ENCODE data around the gene TAF15. TPM values are rescaled to one million over a fixed set of nuclear protein-coding genes. Genes with fewer than 3 reads are reported as not detected.
A peak's percentile ranks its signal among the peaks of the same experiment; 100 is the strongest.

The TAF15 gene
- total and polyA plus RNA-seq, 3 experiments from 2014 or later = 21.5 to 291 (median 274) TPM

DNA sequence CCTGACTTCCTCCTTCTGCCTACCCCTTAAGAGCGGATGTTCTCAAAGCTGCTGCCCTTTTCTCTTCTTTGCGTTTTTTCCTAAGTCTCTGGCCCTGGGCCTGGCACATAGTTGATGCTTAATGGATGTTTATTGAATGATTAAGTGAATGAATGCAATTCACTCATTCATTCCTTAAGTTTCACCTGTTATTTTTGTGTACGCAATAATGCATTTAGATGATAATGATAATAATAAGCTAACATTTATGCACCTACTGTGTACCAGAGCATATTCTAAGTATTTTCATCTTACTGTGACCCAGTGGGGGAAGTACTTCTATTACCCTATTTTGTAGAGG lies 66.5 kb downstream of the TAF15 start:
- Mint-ChIP-seq H3K36me3 (peaks cover 46 to 88% (median 59%) of the 10 kb centered on the region in 3 donors), H3K27ac (peak overlapping the region; percentile 57 to 93 (median 89)), H3K4me1 (peaks cover 65 to 77% (median 69%) of the 10 kb centered on the region in 3 donors), H3K9me3 (no peaks in the 10 kb centered on the region), H3K27me3 (no peaks in the 10 kb centered on the region), H3K4me3 (peak overlapping the region; percentile 92 to 99 (median 97))
- ChIA-PET POLR2A (interaction anchor here (0.5 to 4.1 kb wide), 12 partner anchors 9 to 317 kb away, joined by 3 to 37 read pairs (median 6); partner anchors contain the start of gene RDM1), CTCF (interaction anchor here (0.7 to 15.3 kb wide), 11 partner anchors 8 to 197 kb away, joined by 3 to 144 read pairs (median 6); no protein-coding TSS in a partner anchor)
- peaks cover 3% of the 10 kb centered on the region for H3K36me3 ChIP-seq (ENCODE audit: insufficient read depth, low read length)
- peak overlapping the region; percentile 53 for H3K4me3 ChIP-seq (ENCODE audit: low read length)
- H3K27ac ChIP-seq (ENCODE audit: low read depth, low read length) = peak overlapping the region; percentile 40
- H3K9me3 ChIP-seq (ENCODE audit: low read length) = no peaks in the 10 kb centered on the region
- H3K27me3 ChIP-seq (ENCODE audit: insufficient read depth, low read length, poor library complexity, severe bottlenecking) = no peaks in the 10 kb centered on the region
- peaks cover 37% of the 10 kb centered on the region for H3K4me1 ChIP-seq (ENCODE audit: insufficient read depth, low read length)
- DNase-seq = no peak

DNA sequence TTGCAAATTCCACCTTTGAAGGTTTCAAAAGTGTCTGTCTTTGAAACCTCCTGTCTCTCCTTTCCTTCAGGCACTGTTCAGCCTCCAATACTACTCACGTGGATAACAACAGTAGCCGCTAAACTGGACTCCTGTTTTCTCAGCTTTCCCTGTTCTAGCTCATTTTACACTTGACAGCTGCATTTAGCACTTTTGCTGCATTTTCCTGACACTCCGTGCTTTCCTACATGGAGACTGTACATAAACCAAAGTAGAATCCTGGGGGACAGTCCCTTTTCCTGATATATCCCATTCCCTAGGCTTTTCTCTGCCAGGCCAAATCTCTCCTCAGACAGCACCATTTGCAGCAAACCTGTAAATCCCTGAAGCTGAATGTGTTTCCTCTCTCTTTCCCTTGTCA lies 67.2 kb downstream of the TAF15 start:
- DNase-seq = no peak
- CTCF ChIA-PET = interaction anchor here (0.7 to 15.3 kb wide), 12 partner anchors 8 to 196 kb away, joined by 3 to 144 read pairs (median 6); no protein-coding TSS in a partner anchor
- H3K4me3 Mint-ChIP-seq = peak overlapping the region; percentile 92 to 99 (median 97)
- no peaks in the 10 kb centered on the region for H3K27me3 Mint-ChIP-seq
- Histone ChIP-seq H3K4me3 (ENCODE audit: low read length) (peak overlapping the region; percentile 53), H3K36me3 (ENCODE audit: insufficient read depth, low read length) (no peaks in the 10 kb centered on the region), H3K27ac (ENCODE audit: low read depth, low read length) (peak overlapping the region; percentile 40), H3K4me1 (ENCODE audit: insufficient read depth, low read length) (peaks cover 35% of the 10 kb centered on the region), H3K27me3 (ENCODE audit: insufficient read depth, low read length, poor library complexity, severe bottlenecking) (no peaks in the 10 kb centered on the region), H3K9me3 (ENCODE audit: low read length) (no peaks in the 10 kb centered on the region)
- no peaks in the 10 kb centered on the region for H3K9me3 Mint-ChIP-seq
- H3K4me1 Mint-ChIP-seq = peaks cover 62 to 76% (median 68%) of the 10 kb centered on the region in 3 donors
- peak overlapping the region; percentile 86 to 93 (median 89) for H3K27ac Mint-ChIP-seq
- H3K36me3 Mint-ChIP-seq = peaks cover 38 to 80% (median 53%) of the 10 kb centered on the region in 3 donors
- POLR2A ChIA-PET = interaction anchor here (1.0 to 4.1 kb wide), 10 partner anchors 10 to 54 kb away, joined by 3 to 37 read pairs (median 6); partner anchors contain the start of gene RDM1

DNA sequence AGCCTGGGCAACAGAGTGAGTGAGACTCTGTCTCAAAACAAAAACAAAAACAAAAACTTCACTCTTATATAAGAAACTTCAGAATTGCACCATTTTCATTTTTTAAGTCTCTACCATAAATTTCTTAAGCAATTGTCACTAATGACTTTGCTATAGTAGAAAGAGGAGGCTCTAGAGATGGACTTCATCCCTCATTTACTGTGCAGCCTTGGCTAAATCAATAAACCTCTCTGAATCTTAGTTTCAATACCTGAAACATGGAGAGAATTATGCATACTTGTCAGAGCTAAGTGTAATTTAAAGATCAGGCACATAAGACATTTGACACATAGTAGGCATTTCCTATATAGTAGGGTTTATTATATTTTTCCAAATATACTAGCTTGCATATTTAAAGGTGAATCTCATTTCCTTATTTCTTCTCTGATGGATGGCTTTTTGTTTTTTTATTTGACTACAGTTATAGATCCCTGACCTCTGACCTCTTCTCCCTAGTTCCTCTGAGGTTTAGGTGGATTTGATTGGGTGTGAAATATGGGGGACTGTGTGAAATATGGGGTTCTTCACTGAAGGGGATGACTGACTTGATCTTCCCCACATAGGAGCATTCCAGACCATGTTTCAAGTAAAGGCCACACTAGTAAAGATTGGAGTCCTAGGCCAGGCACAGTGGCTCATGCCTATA lies 68.2 kb downstream of the TAF15 start:
- Histone ChIP-seq H3K27ac (ENCODE audit: low read depth, low read length) (peak overlapping the region; percentile 1), H3K36me3 (ENCODE audit: insufficient read depth, low read length) (no peaks in the 10 kb centered on the region), H3K4me3 (ENCODE audit: low read length) (peak overlapping the region; percentile 41), H3K4me1 (ENCODE audit: insufficient read depth, low read length) (peaks cover 33% of the 10 kb centered on the region), H3K27me3 (ENCODE audit: insufficient read depth, low read length, poor library complexity, severe bottlenecking) (no peaks in the 10 kb centered on the region), H3K9me3 (ENCODE audit: low read length) (no peaks in the 10 kb centered on the region)
- Mint-ChIP-seq H3K4me1 (peaks cover 55 to 69% (median 65%) of the 10 kb centered on the region in 3 donors), H3K36me3 (peaks cover 34 to 74% (median 48%) of the 10 kb centered on the region in 3 donors), H3K9me3 (no peaks in the 10 kb centered on the region), H3K4me3 (peak overlapping the region; percentile 92 to 99 (median 97)), H3K27ac (peak overlapping the region; percentile 58 to 97 (median 92)), H3K27me3 (no peaks in the 10 kb centered on the region)
- ChIA-PET CTCF (interaction anchor here (0.9 to 15.3 kb wide), 6 partner anchors 9 to 114 kb away, joined by 3 to 144 read pairs (median 6); partner anchors contain the start of gene HEATR9), POLR2A (interaction anchor here (0.6 to 4.2 kb wide), 8 partner anchors 8 to 52 kb away, joined by 3 to 100 read pairs (median 4); no protein-coding TSS in a partner anchor)
- DNase-seq = no peak

DNA sequence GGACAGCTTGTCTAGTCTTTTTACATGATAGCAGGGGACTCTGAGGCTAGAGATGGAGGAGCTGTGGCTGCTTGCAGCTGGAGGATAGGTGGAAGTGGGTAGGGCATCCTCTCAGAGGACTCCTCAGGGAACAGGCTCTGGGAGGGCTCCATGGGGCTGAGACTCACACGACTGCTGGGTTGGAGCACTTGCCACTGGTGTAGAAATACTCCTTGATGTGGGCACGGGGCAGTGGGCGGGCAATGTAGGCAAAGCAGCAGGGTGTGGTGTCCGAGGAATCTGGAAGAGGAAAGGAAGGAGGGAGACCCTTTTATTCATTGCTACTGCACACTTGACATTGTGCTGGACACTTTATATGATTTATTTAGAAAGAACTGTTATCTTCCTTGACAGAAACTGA lies 69.1 kb downstream of the TAF15 start:
- Histone ChIP-seq H3K27me3 (ENCODE audit: insufficient read depth, low read length, poor library complexity, severe bottlenecking) (no peaks in the 10 kb centered on the region), H3K27ac (ENCODE audit: low read depth, low read length) (peak overlapping the region; percentile 84), H3K4me1 (ENCODE audit: insufficient read depth, low read length) (peaks cover 33% of the 10 kb centered on the region), H3K4me3 (ENCODE audit: low read length) (peak overlapping the region; percentile 76), H3K9me3 (ENCODE audit: low read length) (no peaks in the 10 kb centered on the region), H3K36me3 (ENCODE audit: insufficient read depth, low read length) (no peaks in the 10 kb centered on the region)
- Mint-ChIP-seq H3K27ac (peak overlapping the region; percentile 86 to 97 (median 90)), H3K4me3 (peak overlapping the region; percentile 92 to 99 (median 97)), H3K36me3 (peaks cover 32 to 66% (median 46%) of the 10 kb centered on the region in 3 donors), H3K4me1 (peaks cover 53 to 67% (median 62%) of the 10 kb centered on the region in 3 donors), H3K27me3 (no peaks in the 10 kb centered on the region), H3K9me3 (no peaks in the 10 kb centered on the region)
- POLR2A ChIA-PET = interaction anchor here (0.6 to 4.2 kb wide), 8 partner anchors 9 to 667 kb away, joined by 3 to 100 read pairs (median 4); partner anchors contain the start of gene TAF15
- peak in 1 of 5 donors; percentile 26 for DNase-seq
- CTCF ChIA-PET = interaction anchor here (0.9 to 15.3 kb wide), 5 partner anchors 10 to 53 kb away, joined by 3 to 144 read pairs (median 8); partner anchors contain the start of genes HEATR9 and RDM1

DNA sequence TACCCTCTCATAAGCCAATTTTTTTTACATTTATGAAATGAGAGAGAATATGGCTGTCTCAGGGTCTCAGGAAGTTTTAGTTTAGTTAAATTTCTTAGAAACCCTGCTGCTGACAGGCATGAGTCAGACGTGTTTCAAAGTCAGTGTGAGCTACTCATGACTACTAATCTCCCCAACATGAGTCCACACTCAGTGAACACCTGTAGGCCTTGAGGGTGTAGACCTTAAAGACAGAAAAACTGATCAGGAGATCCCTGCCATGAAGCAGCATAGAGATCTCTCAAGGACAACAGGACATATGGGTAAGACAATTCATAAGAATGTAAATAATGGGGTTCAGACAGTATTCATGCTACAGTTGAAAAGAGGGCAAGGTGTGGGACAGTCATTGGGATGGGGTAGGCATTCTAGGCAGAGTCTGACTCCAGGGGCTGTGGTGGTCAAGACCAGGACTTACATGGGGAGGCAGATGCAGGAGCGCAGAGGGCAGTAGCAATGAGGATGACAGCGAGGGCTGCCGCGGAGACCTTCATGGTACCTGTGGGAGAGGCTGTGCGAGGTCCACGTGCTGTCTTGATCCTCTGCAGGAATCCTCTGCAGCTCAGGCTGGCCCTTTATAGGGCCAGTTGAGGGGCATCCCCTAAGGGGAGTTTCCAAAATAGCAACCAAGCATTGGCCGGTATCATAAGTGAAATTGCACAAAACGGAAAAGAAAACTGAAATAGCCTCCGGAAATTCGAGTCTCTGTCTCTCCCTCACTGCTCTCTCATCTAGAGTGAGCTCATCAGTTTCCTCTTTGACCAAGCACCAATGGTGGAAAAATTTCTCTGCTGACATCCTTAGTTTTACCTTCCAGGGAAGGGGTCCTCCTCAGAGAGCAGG lies 70.7 kb downstream of the TAF15 start, which contains the start of gene CCL5:
Gene CCL5, minus strand, starts transcription at position 588 of the 882 bp plus-strand sequence.
- H3K4me3 ChIP-seq (ENCODE audit: low read length) = peak within 1 kb of the TSS; percentile 76

DNA sequence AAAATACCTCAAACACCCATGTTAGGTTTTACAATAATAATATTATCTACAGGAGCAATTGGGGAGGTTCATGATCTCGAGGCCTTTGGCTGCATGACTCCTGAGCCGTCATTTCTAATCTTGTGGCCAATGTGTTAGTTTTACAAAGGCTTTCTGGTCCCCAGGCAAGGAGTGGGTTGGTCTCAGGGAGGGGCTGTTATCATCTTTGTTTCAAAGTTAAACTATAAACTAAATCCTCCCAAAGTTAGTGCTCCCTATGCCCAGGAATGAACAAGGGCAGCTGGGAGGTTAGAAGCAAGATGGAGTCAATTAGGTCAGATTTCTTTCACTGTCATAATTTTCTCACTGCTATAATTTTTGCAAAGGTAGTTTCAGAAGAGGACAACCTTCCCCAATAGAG lies 80.0 kb downstream of the TAF15 start:
- ChIA-PET POLR2A (interaction anchor here (0.7 to 5.1 kb wide), 5 partner anchors 9 to 300 kb away, joined by 3 to 86 read pairs (median 37); partner anchors contain the start of gene CCL5), CTCF (interaction anchor here (0.7 to 12.0 kb wide), 6 partner anchors 11 to 260 kb away, joined by 3 to 144 read pairs (median 6); partner anchors contain the start of gene CCL5)
- no peaks in the 10 kb centered on the region for H3K36me3 ChIP-seq (ENCODE audit: insufficient read depth, low read length)
- Mint-ChIP-seq H3K27me3 (peaks cover 0 to 4% of the 10 kb centered on the region in 2 donors), H3K4me1 (peaks cover 66 to 82% (median 72%) of the 10 kb centered on the region in 3 donors), H3K4me3 (peak overlapping the region; percentile 46 to 79 (median 68)), H3K27ac (peak overlapping the region; percentile 74 to 98 (median 94)), H3K9me3 (no peaks in the 10 kb centered on the region), H3K36me3 (peaks cover 2 to 6% (median 3%) of the 10 kb centered on the region in 3 donors)
- peak overlapping the region; percentile 20 for H3K27ac ChIP-seq (ENCODE audit: low read depth, low read length)
- H3K9me3 ChIP-seq (ENCODE audit: low read length) = no peaks in the 10 kb centered on the region
- H3K27me3 ChIP-seq (ENCODE audit: insufficient read depth, low read length, poor library complexity, severe bottlenecking) = no peaks in the 10 kb centered on the region
- DNase-seq = peak in 3 of 5 donors; percentile 20 to 75 (median 68)
- peaks cover 54% of the 10 kb centered on the region for H3K4me1 ChIP-seq (ENCODE audit: insufficient read depth, low read length)
- H3K4me3 ChIP-seq (ENCODE audit: low read length) = no peak overlapping the region

More for the DNA sequence above, 70.7 kb downstream of the TAF15 start, which contains the start of gene CCL5:
- H3K9me3 Mint-ChIP-seq = no peaks in the 10 kb centered on the region
- Histone ChIP-seq H3K27ac (ENCODE audit: low read depth, low read length) (peak within 1 kb of the TSS; percentile 84), H3K4me1 (ENCODE audit: insufficient read depth, low read length) (peaks cover 27% of the 10 kb centered on the region), H3K36me3 (ENCODE audit: insufficient read depth, low read length) (no peaks in the 10 kb centered on the region), H3K27me3 (ENCODE audit: insufficient read depth, low read length, poor library complexity, severe bottlenecking) (no peaks in the 10 kb centered on the region), H3K9me3 (ENCODE audit: low read length) (no peaks in the 10 kb centered on the region)
- DNase-seq = peak in 4 of 5 donors; percentile 71 to 92 (median 78)
- peak within 1 kb of the TSS; percentile 89 to 98 (median 92) for H3K27ac Mint-ChIP-seq
- peaks cover 45 to 57% (median 56%) of the 10 kb centered on the region in 3 donors for H3K4me1 Mint-ChIP-seq
- ChIA-PET POLR2A (interaction anchor here (0.6 to 4.2 kb wide), 13 partner anchors 9 to 223 kb away, joined by 3 to 100 read pairs (median 7); partner anchors contain the start of genes HEATR9, RDM1 and TAF15), CTCF (interaction anchor here (0.7 to 15.3 kb wide), 12 partner anchors 9 to 116 kb away, joined by 3 to 144 read pairs (median 5); partner anchors contain the start of genes HEATR9, RDM1 and TAF15)
- peaks cover 23 to 51% (median 42%) of the 10 kb centered on the region in 3 donors for H3K36me3 Mint-ChIP-seq
- H3K27me3 Mint-ChIP-seq = no peaks in the 10 kb centered on the region
- peak within 1 kb of the TSS; percentile 92 to 99 (median 97) for H3K4me3 Mint-ChIP-seq

Measured in CD8-positive, alpha-beta memory T cell (primary cell).